Panc1 (cell line): Measurements from ENCODE around the gene MYRIP. TPM values are rescaled to one million over a fixed set of nuclear protein-coding genes. Genes with fewer than 3 reads are reported as not detected.

Source experiments
- ATAC-seq: fragments of 200-7000 bp; cut with Tn5 transposase; 2 replicates; pipeline ENCODE4 v1.9.1; 2020; ENCODE audit warnings: mild to moderate bottlenecking, moderate library complexity
- BruUV-seq: library from RNA; stranded (reverse); fragments of 400-500 nt; replicated peaks from 2 replicates; lab custom pipeline; 2021; lab: Mats Ljungman, UMichigan
- CTCF ChIA-PET: fragments of 300-600 bp; sonication (Branson Sonifier 250); formaldehyde crosslinking; loops from one replicate; lab custom pipeline; 2022; ENCODE audit warnings: antibody characterized with exemption; lab: Charles Lee
- POLR2A ChIA-PET: fragments of 300-600 bp; sonication (Branson Sonifier 250); formaldehyde crosslinking; loops from one replicate; lab custom pipeline; 2022; ENCODE audit warnings: antibody characterized with exemption; lab: Charles Lee
- DNase-seq: peaks from one replicate; pipeline ENCODE4 v3.0.0-alpha.2; 2010; ENCODE audit warnings: low read depth, low spot score
- H3K27ac ChIP-seq: 2 replicates; pipeline ENCODE4 v1.5.1; 2011; ENCODE audit warnings: mild to moderate bottlenecking, low read length, inconsistent platforms
- H3K27me3 ChIP-seq: fragments of 200-500 bp; sonication (Bioruptor generic); 2 replicates; pipeline ENCODE4 v1.6.0; 2014; ENCODE audit warnings: low read length, inconsistent platforms; ENCODE audit not compliant: control insufficient read depth, insufficient read depth
- H3K36me3 ChIP-seq: fragments of 200-500 bp; sonication (Bioruptor generic); 2 replicates; pipeline ENCODE4 v1.5.1; 2014; ENCODE audit warnings: inconsistent platforms, mild to moderate bottlenecking, low read length, moderate library complexity; ENCODE audit not compliant: control insufficient read depth, insufficient read depth
- H3K4me1 ChIP-seq: 2 replicates; pipeline ENCODE4 v1.5.1; 2011; ENCODE audit warnings: inconsistent platforms, mild to moderate bottlenecking, low read length, moderate library complexity; ENCODE audit not compliant: control insufficient read depth, insufficient read depth
- H3K4me3 ChIP-seq, 2 experiments: 2 replicates each; pipeline ENCODE4 v1.5.1; 2011 to 2012; ENCODE audit warnings: low read depth in 2 of 2, low read length in 2 of 2, mild to moderate bottlenecking in 2 of 2, inconsistent platforms in 1 of 2, moderate library complexity in 1 of 2
- H3K9me3 ChIP-seq: fragments of 200-500 bp; sonication (Bioruptor generic); 2 replicates; pipeline ENCODE4 v1.5.1; 2014; ENCODE audit warnings: low read depth, mild to moderate bottlenecking, inconsistent platforms, low read length, moderate library complexity; ENCODE audit not compliant: control insufficient read depth, insufficient read depth
- POLR2AphosphoS5 ChIP-seq: IDR thresholded peaks from 2 replicates; pipeline ENCODE4 v1.6.1; 2012; ENCODE audit warnings: mild to moderate bottlenecking, low read depth, low read length, moderate library complexity
- SIN3A ChIP-seq: IDR thresholded peaks from 2 replicates; pipeline ENCODE4 v1.6.1; 2012; ENCODE audit warnings: low read depth, mild to moderate bottlenecking, low read length, moderate library complexity, borderline replicate concordance; ENCODE audit not compliant: insufficient read depth
- TCF7L2 ChIP-seq: IDR thresholded peaks from 2 replicates; pipeline ENCODE4 v1.6.1; 2011; ENCODE audit warnings: mild to moderate bottlenecking, low read depth, low read length, inconsistent platforms
- in situ Hi-C: cut with HindIII; loops from 2 replicates; pipeline ENCODE4 v1.10.0; 2016; ENCODE audit warnings: low sequenced_read_pairs, low pct_unique_long_range_greater_than_20kb
- intact Hi-C: fragments of 100-400 bp; cut with micrococcal nuclease; formaldehyde crosslinking; loops from one replicate; pipeline ENCODE4 v1.10.0; 2022; ENCODE audit not compliant: unreplicated experiment
- total RNA-seq: library from RNA; stranded (reverse); gene quantifications from one replicate; pipeline ENCODE4 v1.2.1, GENCODE V29; 2021; ENCODE audit not compliant: unreplicated experiment
- TF ChIP-seq, protein P1 (sequence below): fragments of 450-650 bp; IDR thresholded peaks from 2 replicates; pipeline ENCODE4 v1.5.1; 2017; ENCODE audit warnings: mild to moderate bottlenecking
- TF ChIP-seq, protein P2 (sequence below), 2 experiments: IDR thresholded peaks; 2 replicates each; pipeline ENCODE4 v1.6.1; 2011 to 2012; ENCODE audit warnings: low read depth in 2 of 2, control low read depth in 1 of 2, low read length in 1 of 2, mild to moderate bottlenecking in 1 of 2, moderate library complexity in 1 of 2; ENCODE audit not compliant: insufficient read depth in 1 of 2

The MYRIP gene
- total RNA-seq, 1 experiment from 2014 or later = 0.59 TPM

DNA sequence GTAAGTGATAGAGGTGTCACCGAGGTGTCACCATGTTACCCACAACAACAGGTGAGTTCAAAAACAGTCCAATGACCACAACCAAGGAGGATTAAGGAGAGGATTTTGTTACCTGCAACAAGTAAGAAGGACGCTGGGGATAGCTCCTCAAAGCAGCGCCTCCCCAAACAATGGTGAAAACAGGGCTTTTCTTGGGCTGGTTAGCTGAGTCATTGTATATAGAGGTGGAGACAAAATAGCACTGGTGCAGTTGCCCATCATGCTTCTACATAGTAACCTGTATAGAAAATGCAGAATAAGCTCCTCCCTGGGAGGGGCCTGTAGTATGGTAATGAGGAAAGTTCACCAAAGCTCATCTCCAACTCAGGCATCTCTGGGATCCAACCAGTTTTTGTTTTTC is 383.2 kb downstream of the MYRIP start:
- no peaks in the 10 kb centered on the region for H3K4me1 ChIP-seq
- in situ Hi-C loops = no loop called here
- H3K9me3 ChIP-seq = no peaks in the 10 kb centered on the region
- DNase-seq = no peak
- ATAC-seq = no peak
- H3K27ac ChIP-seq = no peak overlapping the region
- TF ChIP-seq, protein P1, sequence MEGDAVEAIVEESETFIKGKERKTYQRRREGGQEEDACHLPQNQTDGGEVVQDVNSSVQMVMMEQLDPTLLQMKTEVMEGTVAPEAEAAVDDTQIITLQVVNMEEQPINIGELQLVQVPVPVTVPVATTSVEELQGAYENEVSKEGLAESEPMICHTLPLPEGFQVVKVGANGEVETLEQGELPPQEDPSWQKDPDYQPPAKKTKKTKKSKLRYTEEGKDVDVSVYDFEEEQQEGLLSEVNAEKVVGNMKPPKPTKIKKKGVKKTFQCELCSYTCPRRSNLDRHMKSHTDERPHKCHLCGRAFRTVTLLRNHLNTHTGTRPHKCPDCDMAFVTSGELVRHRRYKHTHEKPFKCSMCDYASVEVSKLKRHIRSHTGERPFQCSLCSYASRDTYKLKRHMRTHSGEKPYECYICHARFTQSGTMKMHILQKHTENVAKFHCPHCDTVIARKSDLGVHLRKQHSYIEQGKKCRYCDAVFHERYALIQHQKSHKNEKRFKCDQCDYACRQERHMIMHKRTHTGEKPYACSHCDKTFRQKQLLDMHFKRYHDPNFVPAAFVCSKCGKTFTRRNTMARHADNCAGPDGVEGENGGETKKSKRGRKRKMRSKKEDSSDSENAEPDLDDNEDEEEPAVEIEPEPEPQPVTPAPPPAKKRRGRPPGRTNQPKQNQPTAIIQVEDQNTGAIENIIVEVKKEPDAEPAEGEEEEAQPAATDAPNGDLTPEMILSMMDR = no peak
- no peak for TF ChIP-seq TCF7L2
- TF ChIP-seq SIN3A = no peak
- no peak for TF ChIP-seq POLR2AphosphoS5
- TF ChIP-seq, protein P2, sequence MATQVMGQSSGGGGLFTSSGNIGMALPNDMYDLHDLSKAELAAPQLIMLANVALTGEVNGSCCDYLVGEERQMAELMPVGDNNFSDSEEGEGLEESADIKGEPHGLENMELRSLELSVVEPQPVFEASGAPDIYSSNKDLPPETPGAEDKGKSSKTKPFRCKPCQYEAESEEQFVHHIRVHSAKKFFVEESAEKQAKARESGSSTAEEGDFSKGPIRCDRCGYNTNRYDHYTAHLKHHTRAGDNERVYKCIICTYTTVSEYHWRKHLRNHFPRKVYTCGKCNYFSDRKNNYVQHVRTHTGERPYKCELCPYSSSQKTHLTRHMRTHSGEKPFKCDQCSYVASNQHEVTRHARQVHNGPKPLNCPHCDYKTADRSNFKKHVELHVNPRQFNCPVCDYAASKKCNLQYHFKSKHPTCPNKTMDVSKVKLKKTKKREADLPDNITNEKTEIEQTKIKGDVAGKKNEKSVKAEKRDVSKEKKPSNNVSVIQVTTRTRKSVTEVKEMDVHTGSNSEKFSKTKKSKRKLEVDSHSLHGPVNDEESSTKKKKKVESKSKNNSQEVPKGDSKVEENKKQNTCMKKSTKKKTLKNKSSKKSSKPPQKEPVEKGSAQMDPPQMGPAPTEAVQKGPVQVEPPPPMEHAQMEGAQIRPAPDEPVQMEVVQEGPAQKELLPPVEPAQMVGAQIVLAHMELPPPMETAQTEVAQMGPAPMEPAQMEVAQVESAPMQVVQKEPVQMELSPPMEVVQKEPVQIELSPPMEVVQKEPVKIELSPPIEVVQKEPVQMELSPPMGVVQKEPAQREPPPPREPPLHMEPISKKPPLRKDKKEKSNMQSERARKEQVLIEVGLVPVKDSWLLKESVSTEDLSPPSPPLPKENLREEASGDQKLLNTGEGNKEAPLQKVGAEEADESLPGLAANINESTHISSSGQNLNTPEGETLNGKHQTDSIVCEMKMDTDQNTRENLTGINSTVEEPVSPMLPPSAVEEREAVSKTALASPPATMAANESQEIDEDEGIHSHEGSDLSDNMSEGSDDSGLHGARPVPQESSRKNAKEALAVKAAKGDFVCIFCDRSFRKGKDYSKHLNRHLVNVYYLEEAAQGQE (IDR thresholded peaks at IDR 0.05; ENCODE audit: insufficient read depth in 1 of 2, low read depth in 2 of 2, low read length in 1 of 2) = no peak
- ChIA-PET CTCF (interaction anchor here (0.7 kb wide), 1 partner anchor 116 kb away, joined by 3 read pairs; no protein-coding TSS in a partner anchor), POLR2A (no interaction called here)
- H3K27me3 ChIP-seq = no peaks in the 10 kb centered on the region
- no peak overlapping the region for H3K4me3 ChIP-seq
- no peaks in the 10 kb centered on the region for H3K36me3 ChIP-seq
- BruUV-seq = no TSS peak
- intact Hi-C loops = loop anchor here (1.0 kb wide), 1 partner anchor 125 kb away; no protein-coding TSS in a partner anchor

DNA sequence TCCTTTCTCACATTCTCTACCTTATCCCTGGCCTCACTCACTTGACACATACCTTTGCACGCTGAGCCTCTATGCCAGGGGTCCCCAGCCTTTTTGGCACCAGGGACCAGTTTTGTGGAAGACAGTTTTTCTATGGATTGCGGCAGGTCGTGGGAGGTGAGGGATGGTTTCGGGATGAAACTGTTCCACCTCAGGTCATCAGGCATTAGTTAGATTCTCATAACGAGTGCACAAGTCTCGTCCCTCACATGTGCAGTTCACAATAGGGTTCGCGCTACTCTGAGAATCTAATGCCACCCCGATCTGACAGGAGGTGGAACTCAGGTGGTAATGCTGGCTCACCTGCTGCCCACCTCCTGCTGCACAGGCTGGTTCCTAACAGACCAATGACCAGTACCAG is 387.6 kb downstream of the MYRIP start:
- ATAC-seq = no peak
- intact Hi-C loops = no loop called here
- Histone ChIP-seq H3K9me3 (no peaks in the 10 kb centered on the region), H3K4me1 (no peaks in the 10 kb centered on the region), H3K4me3 (no peak overlapping the region), H3K27ac (no peak overlapping the region), H3K36me3 (no peaks in the 10 kb centered on the region), H3K27me3 (no peaks in the 10 kb centered on the region)
- no TSS peak for BruUV-seq
- ChIA-PET CTCF (no interaction called here), POLR2A (no interaction called here)
- TF ChIP-seq, protein P1 = no peak
- TF ChIP-seq SIN3A (no peak), POLR2AphosphoS5 (no peak), TCF7L2 (no peak)
- TF ChIP-seq, protein P2 (IDR thresholded peaks at IDR 0.05; ENCODE audit: insufficient read depth in 1 of 2, low read depth in 2 of 2, low read length in 1 of 2) = no peak
- no peak for DNase-seq
- in situ Hi-C loops = no loop called here
